Activated naive CD4-positive, alpha-beta T cell treated with anti-CD3 and anti-CD28 coated beads for 36 hours (primary cell): ENCODE results near the gene NRP1. TPM values are rescaled to one million over a fixed set of nuclear protein-coding genes. Genes with fewer than 3 reads are reported as not detected.
A peak's percentile ranks its signal among the peaks of the same experiment; 100 is the strongest.
"Not testable (repeated sequence)": the region's sequence is repeated elsewhere in the genome, so short reads cannot be mapped to it uniquely, and the experiment has no call there.

Experiments
- CTCF ChIA-PET: fragments of 350-600 bp; sonication (Branson Sonifier 250); formaldehyde crosslinking; loops from one replicate; lab custom pipeline; 2021; ENCODE audit warnings: antibody characterized with exemption; lab: Charles Lee
- DNase-seq: peaks from one replicate; pipeline ENCODE4 v3.0.0-alpha.2; 2020
- H3K27ac Mint-ChIP-seq: one replicate; pipeline ENCODE4 v1.8.0; 2021; ENCODE audit warnings: mild to moderate bottlenecking, mixed read lengths
- H3K27me3 Mint-ChIP-seq: one replicate; pipeline ENCODE4 v1.8.0; 2021; ENCODE audit warnings: low read depth, mixed read lengths
- H3K36me3 Mint-ChIP-seq: one replicate; pipeline ENCODE4 v1.8.0; 2021; ENCODE audit warnings: low read depth, mixed read lengths
- H3K4me1 Mint-ChIP-seq: one replicate; pipeline ENCODE4 v1.8.0; 2021; ENCODE audit warnings: low read depth, mixed read lengths
- H3K4me3 Mint-ChIP-seq: one replicate; pipeline ENCODE4 v1.8.0; 2021; ENCODE audit warnings: mild to moderate bottlenecking, moderate library complexity, mixed read lengths
- H3K9me3 Mint-ChIP-seq: one replicate; pipeline ENCODE4 v1.8.0; 2021; ENCODE audit warnings: mixed read lengths
- intact Hi-C: fragments of 100-400 bp; cut with micrococcal nuclease; formaldehyde crosslinking; loops from one replicate; pipeline ENCODE4 v1.15.1; 2023
- total RNA-seq, 2 experiments: library from RNA; stranded (reverse); gene quantifications; one replicate each; pipeline ENCODE4 v1.2.3, GENCODE V29; 2021

NRP1 gene
- total RNA-seq, 2 experiments from 2014 or later = 0.10 TPM; not detected in 1

GRCh38 chr10:33141251-33141650, 193.2 kb downstream of the NRP1 start:
- no peaks in the 10 kb centered on the region for H3K9me3 Mint-ChIP-seq
- DNase-seq = no peak
- no peak overlapping the region for H3K4me3 Mint-ChIP-seq
- no peaks in the 10 kb centered on the region for H3K36me3 Mint-ChIP-seq
- intact Hi-C loops = no loop called here
- CTCF ChIA-PET = interaction anchor here (1.3 kb wide), 1 partner anchor 14 kb away, joined by 5 read pairs; no protein-coding TSS in a partner anchor
- peaks cover 71% of the 10 kb centered on the region for H3K4me1 Mint-ChIP-seq
- H3K27me3 Mint-ChIP-seq = no peaks in the 10 kb centered on the region
- H3K27ac Mint-ChIP-seq = peak overlapping the region; percentile 44

DNA sequence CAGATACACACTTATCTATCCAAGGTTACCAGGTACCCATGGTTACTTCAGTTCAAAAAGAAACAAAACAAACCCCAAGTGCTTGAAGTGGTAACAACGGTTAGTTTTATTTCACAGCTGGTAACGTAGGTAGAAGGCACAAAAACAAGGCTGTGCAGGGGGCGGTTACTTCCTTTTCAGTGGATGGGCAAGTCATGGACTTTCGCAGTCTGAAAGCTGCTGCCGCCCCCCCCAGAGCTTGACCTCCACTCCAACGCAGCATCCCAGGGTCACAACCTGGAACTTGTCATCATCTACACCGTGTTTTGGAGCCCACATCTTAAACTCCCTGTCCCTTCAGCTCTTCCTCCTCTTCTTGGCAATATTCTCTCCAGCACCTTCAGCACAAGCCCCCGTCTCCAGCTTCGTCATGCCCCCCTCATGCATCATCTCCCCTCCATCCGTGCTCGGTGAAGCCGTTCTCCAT, 195.3 kb downstream of the NRP1 start:
- Mint-ChIP-seq H3K36me3 (no peaks in the 10 kb centered on the region), H3K4me3 (peak overlapping the region; percentile 42), H3K9me3 (no peaks in the 10 kb centered on the region), H3K4me1 (peaks cover 82% of the 10 kb centered on the region), H3K27ac (peak overlapping the region; percentile 70), H3K27me3 (no peaks in the 10 kb centered on the region)
- peak; percentile 79 for DNase-seq
- CTCF ChIA-PET = interaction anchor here (0.7 to 0.8 kb wide), 3 partner anchors 14 to 158 kb away, joined by 3 read pairs; no protein-coding TSS in a partner anchor
- intact Hi-C loops = loop anchor here (1.0 to 10.0 kb wide), 9 partner anchors 19 to 1988 kb away; partner anchors contain the start of genes ARHGAP12, CREM, ITGB1 and KIF5B

DNA sequence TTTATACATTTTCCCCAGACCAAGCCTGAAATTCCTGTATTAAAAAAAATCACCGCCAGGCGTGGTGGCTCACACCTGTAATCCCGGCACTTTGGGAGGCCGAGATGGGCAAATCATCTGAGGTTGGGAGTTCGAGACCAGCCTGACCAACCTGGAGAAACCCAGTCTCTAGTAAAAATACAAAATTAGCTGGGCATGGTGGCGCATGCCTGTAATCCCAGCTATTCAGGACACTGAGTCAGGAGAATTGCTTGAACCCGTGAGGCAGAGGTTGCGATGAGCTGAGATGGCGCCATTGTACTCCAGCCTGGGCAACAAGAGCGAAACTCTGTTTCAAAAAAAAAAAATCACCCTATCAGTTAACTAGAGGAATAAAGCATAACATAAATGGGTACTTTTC, 195.8 kb downstream of the NRP1 start:
- intact Hi-C loops = loop anchor here (1.0 to 10.0 kb wide), 9 partner anchors 18 to 1989 kb away; partner anchors contain the start of genes ARHGAP12, CREM, ITGB1 and KIF5B
- not testable (repeated sequence) for H3K27me3 Mint-ChIP-seq, H3K36me3 Mint-ChIP-seq, H3K9me3 Mint-ChIP-seq, H3K4me3 Mint-ChIP-seq, DNase-seq, H3K27ac Mint-ChIP-seq
- H3K4me1 Mint-ChIP-seq = peaks cover 84% of the 10 kb centered on the region
- CTCF ChIA-PET = interaction anchor here (0.7 to 0.8 kb wide), 3 partner anchors 15 to 158 kb away, joined by 3 read pairs; no protein-coding TSS in a partner anchor

DNA sequence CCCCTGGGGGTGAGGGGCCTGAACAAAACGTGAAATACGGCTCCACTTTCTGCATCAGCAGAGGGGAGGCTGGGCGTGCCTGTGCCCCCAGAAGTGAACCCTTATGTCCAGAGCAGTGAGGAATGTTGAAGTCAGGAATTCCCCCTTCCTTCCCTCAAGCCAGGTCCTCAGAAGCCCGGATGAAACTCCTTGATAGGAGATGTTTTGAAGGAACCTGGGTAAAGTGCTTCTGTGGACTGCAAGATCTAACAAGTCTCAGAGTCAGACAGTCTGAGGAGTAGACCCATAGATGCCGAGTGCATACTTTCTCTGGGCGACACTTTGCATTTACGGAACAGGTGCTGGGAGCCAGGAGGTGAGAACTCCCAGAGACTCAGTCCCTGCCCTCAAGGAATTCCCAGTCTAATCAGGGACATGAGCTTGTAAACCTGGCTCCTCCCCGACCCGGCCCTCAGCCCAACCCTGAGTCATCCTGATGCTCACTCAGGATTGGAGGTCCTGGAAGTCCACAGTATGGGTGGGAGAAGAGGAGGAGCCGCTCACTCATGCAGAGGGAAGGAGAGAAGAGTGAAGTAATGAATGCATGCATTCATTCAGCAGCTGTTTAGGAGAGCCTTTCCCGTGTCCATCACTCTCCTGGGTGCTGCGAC, 197.0 kb downstream of the NRP1 start:
- Mint-ChIP-seq H3K4me3 (no peak overlapping the region), H3K27ac (peak overlapping the region; percentile 64), H3K27me3 (no peaks in the 10 kb centered on the region), H3K9me3 (no peaks in the 10 kb centered on the region), H3K36me3 (no peaks in the 10 kb centered on the region), H3K4me1 (peaks cover 84% of the 10 kb centered on the region)
- CTCF ChIA-PET = interaction anchor here (2.0 kb wide), 1 partner anchor 11 kb away, joined by 6 read pairs; no protein-coding TSS in a partner anchor
- intact Hi-C loops = loop anchor here (1.0 to 10.0 kb wide), 8 partner anchors 115 to 1990 kb away; partner anchors contain the start of genes ARHGAP12, CREM and KIF5B
- DNase-seq = no peak

DNA sequence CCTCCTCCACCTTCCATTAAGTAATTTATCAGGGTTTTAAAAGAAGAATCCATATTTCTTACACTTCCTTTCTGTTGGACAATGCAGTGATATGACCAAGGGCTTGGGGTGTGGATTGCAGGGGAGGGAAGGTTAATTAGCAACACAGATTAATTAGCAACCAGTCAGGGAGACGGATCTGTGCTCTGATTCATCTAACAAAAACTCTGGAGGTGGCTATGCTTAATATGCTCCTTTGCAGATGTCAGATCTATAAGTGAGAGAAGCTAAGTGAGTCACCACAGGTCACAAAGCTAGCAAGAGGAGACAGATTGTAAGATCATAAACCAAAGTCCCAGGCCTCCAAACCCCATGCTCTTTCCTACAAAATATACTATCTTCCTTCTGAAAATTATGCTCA, 197.7 kb downstream of the NRP1 start:
- peak; percentile 39 for DNase-seq

DNA sequence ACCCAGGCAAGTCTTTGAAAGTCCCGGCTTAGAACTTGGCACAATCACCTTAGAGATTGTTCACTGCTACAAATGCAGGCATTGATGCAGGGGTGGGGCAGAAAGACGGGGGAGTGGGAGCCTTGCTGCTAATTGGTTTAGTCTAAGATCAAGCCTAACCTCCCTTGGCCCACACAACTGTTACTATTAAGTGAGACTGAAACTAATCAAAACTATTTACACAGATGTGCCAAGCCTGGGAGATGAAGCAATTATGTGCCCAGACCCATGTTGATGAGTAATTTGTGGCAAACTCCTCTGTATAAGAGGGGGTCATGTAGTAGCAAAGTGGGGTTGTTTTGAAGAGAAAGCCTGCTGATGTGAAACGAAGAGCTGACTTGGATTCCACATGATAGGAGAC, 198.2 kb downstream of the NRP1 start:
- H3K27ac Mint-ChIP-seq = peak overlapping the region; percentile 64
- no peaks in the 10 kb centered on the region for H3K27me3 Mint-ChIP-seq
- intact Hi-C loops = loop anchor here (5.0 to 10.0 kb wide), 7 partner anchors 759 to 1991 kb away; partner anchors contain the start of genes ARHGAP12, CREM and KIF5B
- H3K4me1 Mint-ChIP-seq = peaks cover 88% of the 10 kb centered on the region
- no peak for DNase-seq
- H3K4me3 Mint-ChIP-seq = no peak overlapping the region
- H3K36me3 Mint-ChIP-seq = no peaks in the 10 kb centered on the region
- no peaks in the 10 kb centered on the region for H3K9me3 Mint-ChIP-seq
- CTCF ChIA-PET = interaction anchor here (2.0 kb wide), 1 partner anchor 10 kb away, joined by 6 read pairs; no protein-coding TSS in a partner anchor

More for the DNA sequence above, 197.7 kb downstream of the NRP1 start:
- Mint-ChIP-seq H3K9me3 (no peaks in the 10 kb centered on the region), H3K36me3 (no peaks in the 10 kb centered on the region), H3K27me3 (no peaks in the 10 kb centered on the region), H3K4me3 (no peak overlapping the region), H3K4me1 (peaks cover 85% of the 10 kb centered on the region), H3K27ac (peak overlapping the region; percentile 64)
- intact Hi-C loops = loop anchor here (1.0 to 10.0 kb wide), 8 partner anchors 116 to 1991 kb away; partner anchors contain the start of genes ARHGAP12, CREM and KIF5B
- CTCF ChIA-PET = interaction anchor here (2.0 kb wide), 1 partner anchor 10 kb away, joined by 6 read pairs; no protein-coding TSS in a partner anchor

GRCh38 chr10:33134011-33134751, 200.3 kb downstream of the NRP1 start:
- Mint-ChIP-seq H3K4me1 (peaks cover 78% of the 10 kb centered on the region), H3K36me3 (no peaks in the 10 kb centered on the region), H3K27me3 (no peaks in the 10 kb centered on the region), H3K9me3 (no peaks in the 10 kb centered on the region), H3K4me3 (peak overlapping the region; percentile 41), H3K27ac (peak overlapping the region; percentile 79)
- intact Hi-C loops = loop anchor here (1.0 to 10.0 kb wide), 14 partner anchors 8 to 1389 kb away; partner anchors contain the start of gene CCDC7
- CTCF ChIA-PET = interaction anchor here (0.6 to 2.4 kb wide), 6 partner anchors 10 to 125 kb away, joined by 3 to 9 read pairs (median 5); no protein-coding TSS in a partner anchor
- peak; percentile 88 for DNase-seq

DNA sequence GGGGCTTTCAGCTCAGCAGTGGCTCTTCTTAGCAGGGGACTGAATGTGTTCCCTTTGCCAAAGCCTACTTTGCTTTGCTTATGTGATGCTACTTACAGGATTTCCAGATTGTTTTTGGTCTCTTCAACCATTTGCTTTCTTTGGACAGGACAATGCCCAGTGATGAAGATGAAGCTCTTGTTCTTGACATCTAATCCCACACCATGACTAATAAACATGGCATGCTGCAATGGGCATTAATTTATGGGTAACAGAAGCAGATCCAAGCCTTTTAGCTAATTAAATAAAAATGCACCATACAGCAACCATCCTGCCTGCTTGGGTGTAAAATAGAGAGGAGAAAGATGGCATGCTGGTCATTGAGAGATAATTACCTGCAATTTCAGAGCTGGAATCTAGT, 200.9 kb downstream of the NRP1 start:
- CTCF ChIA-PET = interaction anchor here (0.6 to 2.4 kb wide), 7 partner anchors 9 to 124 kb away, joined by 3 to 9 read pairs (median 3); no protein-coding TSS in a partner anchor
- no peak overlapping the region for H3K4me3 Mint-ChIP-seq
- DNase-seq = no peak
- peaks cover 81% of the 10 kb centered on the region for H3K4me1 Mint-ChIP-seq
- no peaks in the 10 kb centered on the region for H3K36me3 Mint-ChIP-seq
- H3K27ac Mint-ChIP-seq = peak overlapping the region; percentile 79
- intact Hi-C loops = loop anchor here (5.0 to 10.0 kb wide), 5 partner anchors 234 to 1389 kb away; no protein-coding TSS in a partner anchor
- H3K27me3 Mint-ChIP-seq = no peaks in the 10 kb centered on the region
- no peaks in the 10 kb centered on the region for H3K9me3 Mint-ChIP-seq

GRCh38 chr10:33132626-33133025, 201.8 kb downstream of the NRP1 start:
- DNase-seq = peak; percentile 69
- no peaks in the 10 kb centered on the region for H3K9me3 Mint-ChIP-seq
- H3K27me3 Mint-ChIP-seq = no peaks in the 10 kb centered on the region
- H3K4me3 Mint-ChIP-seq = no peak overlapping the region
- no peaks in the 10 kb centered on the region for H3K36me3 Mint-ChIP-seq
- peaks cover 76% of the 10 kb centered on the region for H3K4me1 Mint-ChIP-seq
- intact Hi-C loops = loop anchor here (1.0 to 10.0 kb wide), 6 partner anchors 235 to 1388 kb away; no protein-coding TSS in a partner anchor
- CTCF ChIA-PET = interaction anchor here (1.0 to 2.4 kb wide), 2 partner anchors 13 to 117 kb away, joined by 3 to 8 read pairs; no protein-coding TSS in a partner anchor
- no peak overlapping the region for H3K27ac Mint-ChIP-seq

GRCh38 chr10:33129996-33130386, 204.5 kb downstream of the NRP1 start:
- Mint-ChIP-seq H3K9me3 (no peaks in the 10 kb centered on the region), H3K36me3 (no peaks in the 10 kb centered on the region), H3K4me1 (peaks cover 77% of the 10 kb centered on the region), H3K4me3 (no peak overlapping the region), H3K27me3 (peaks cover 4% of the 10 kb centered on the region), H3K27ac (no peak overlapping the region)
- no peak for DNase-seq
- intact Hi-C loops = loop anchor here (5.0 to 10.0 kb wide), 5 partner anchors 237 to 1385 kb away; no protein-coding TSS in a partner anchor
- CTCF ChIA-PET = interaction anchor here (0.5 to 1.5 kb wide), 3 partner anchors 14 to 160 kb away, joined by 3 read pairs; no protein-coding TSS in a partner anchor

GRCh38 chr10:33129141-33129995, 205.1 kb downstream of the NRP1 start:
- CTCF ChIA-PET = interaction anchor here (0.5 to 1.5 kb wide), 3 partner anchors 13 to 159 kb away, joined by 3 read pairs; no protein-coding TSS in a partner anchor
- Mint-ChIP-seq H3K4me1 (peaks cover 72% of the 10 kb centered on the region), H3K27me3 (peaks cover 4% of the 10 kb centered on the region), H3K27ac (no peak overlapping the region), H3K4me3 (no peak overlapping the region), H3K36me3 (no peaks in the 10 kb centered on the region), H3K9me3 (no peaks in the 10 kb centered on the region)
- DNase-seq = no peak
- intact Hi-C loops = no loop called here
